NK-92 treated with Interleukin-12 subunit alpha and Interleukin-12 subunit beta, amount 100 ng/mL, for 24 hours (cell line): ENCODE measurements around the gene SLC9A8.

Experiments used
- DNase-seq: peaks from one replicate; lab custom pipeline; 2025; lab: John Stamatoyannopoulos, UW

The SLC9A8 gene

GRCh38 chr20:49813305-49813974 lies 812 bp downstream of the SLC9A8 start:
- no peak for DNase-seq

- DNase-seq: no peak
Observed at GRCh38 chr20:49814057-49814694, 1.5 kb downstream of the SLC9A8 start.

GRCh38 chr20:49818816-49819215 lies 6.2 kb downstream of the SLC9A8 start:
- no peak for DNase-seq

GRCh38 chr20:49819702-49820101 lies 7.1 kb downstream of the SLC9A8 start:
- DNase-seq: no peak

- DNase-seq: no peak
Observed at GRCh38 chr20:49821381-49821780, 8.8 kb downstream of the SLC9A8 start.

- DNase-seq: no peak
Observed at GRCh38 chr20:49821870-49822331, 9.3 kb downstream of the SLC9A8 start.

- no peak for DNase-seq
Observed at GRCh38 chr20:49823152-49823847, 10.7 kb downstream of the SLC9A8 start.

GRCh38 chr20:49824206-49824605 lies 11.6 kb downstream of the SLC9A8 start:
- no peak for DNase-seq

- no peak for DNase-seq
Observed at GRCh38 chr20:49825521-49826033, 12.9 kb downstream of the SLC9A8 start.

- DNase-seq: no peak
Observed at GRCh38 chr20:49831022-49831769, 18.6 kb downstream of the SLC9A8 start.

GRCh38 chr20:49831770-49832631 lies 19.4 kb downstream of the SLC9A8 start:
- no peak for DNase-seq

- no peak for DNase-seq
Observed at GRCh38 chr20:49832632-49833327, 20.2 kb downstream of the SLC9A8 start.

GRCh38 chr20:49833483-49833882 lies 20.9 kb downstream of the SLC9A8 start:
- no peak for DNase-seq

- no peak for DNase-seq
Observed at GRCh38 chr20:49835031-49835430, 22.4 kb downstream of the SLC9A8 start.

- no peak for DNase-seq
Observed at GRCh38 chr20:49838546-49838945, 25.9 kb downstream of the SLC9A8 start.

GRCh38 chr20:49843139-49843538 lies 30.5 kb downstream of the SLC9A8 start:
- no peak for DNase-seq

GRCh38 chr20:49843770-49844380 lies 31.2 kb downstream of the SLC9A8 start:
- no peak for DNase-seq

GRCh38 chr20:49845060-49845459 lies 32.4 kb downstream of the SLC9A8 start:
- DNase-seq: no peak

- no peak for DNase-seq
Observed at GRCh38 chr20:49846206-49846807, 33.7 kb downstream of the SLC9A8 start.
